Measurements from ENCODE around the gene ATP4B. TPM values are rescaled to one million over a fixed set of nuclear protein-coding genes. Genes with fewer than 3 reads are reported as not detected.

Gene ATP4B
- total and polyA plus RNA-seq, 2 donors (not counting 3 experiments of a cell fraction or from before 2014, with no cell fraction given), result 0.06 TPM; not detected in 1

DNA sequence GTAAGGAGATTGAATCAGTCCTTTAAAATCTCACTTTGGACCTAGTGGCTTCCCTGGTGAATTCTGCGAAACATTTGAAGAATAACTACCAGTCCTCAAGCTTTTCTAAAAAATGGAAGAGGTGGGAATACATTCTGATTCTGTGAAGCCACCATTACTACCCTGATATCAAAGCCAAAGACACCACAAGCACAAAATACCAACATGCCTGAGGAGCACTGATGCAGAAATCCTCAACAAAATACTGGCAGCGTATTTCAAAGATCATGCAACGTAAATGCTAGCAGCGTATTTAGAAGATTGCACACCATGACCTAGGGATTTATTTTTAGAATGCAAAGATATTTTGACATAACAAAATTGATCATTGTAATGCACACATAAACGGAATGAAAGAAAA is 14.4 kb downstream of the ATP4B start:
- Histone ChIP-seq H2AFZ (ENCODE audit: low read depth, low read length) (no peak overlapping the region), H3K4me3 (replicated peaks in 1 of 3; ENCODE audit: insufficient read depth in 1 of 3, low read depth in 1 of 3, low read length in 3 of 3) (no peak overlapping the region), H3K4me2 (ENCODE audit: insufficient read depth, low read length) (no peak overlapping the region), H3K27me3 (ENCODE audit: control insufficient read depth in 2 of 2, insufficient read depth in 2 of 2, low read length in 2 of 2) (no peaks in the 10 kb centered on the region), H3K9me1 (replicated peaks; ENCODE audit: control insufficient read depth, extremely low read depth, insufficient read depth, low read length) (no peaks in the 10 kb centered on the region), H4K20me1 (replicated peaks; ENCODE audit: control insufficient read depth, extremely low read depth, insufficient read depth, low read length) (no peaks in the 10 kb centered on the region), H3K9me3 (replicated peaks; ENCODE audit: control insufficient read depth, insufficient read depth, low read length) (no peaks in the 10 kb centered on the region), H3K4me1 (ENCODE audit: control insufficient read depth, extremely low read depth, insufficient read depth, low read length) (peaks cover 4% of the 10 kb centered on the region), H3K9ac (replicated peaks; ENCODE audit: extremely low read depth, insufficient read depth, low read length) (no peak overlapping the region), H3K27ac (ENCODE audit: insufficient read depth, low read depth, low read length) (no peak overlapping the region), H3K79me2 (ENCODE audit: control insufficient read depth, insufficient read depth, low read length) (no peaks in the 10 kb centered on the region), H3K36me3 (ENCODE audit: control insufficient read depth in 2 of 2, extremely low read depth in 1 of 2, insufficient read depth in 2 of 2, low read length in 2 of 2) (peaks cover 4 to 14% of the 10 kb centered on the region in 2 experiments)
- intact Hi-C loops (cut with micrococcal nuclease) (no loop called here), dilution Hi-C loops (cut with MboI; ENCODE audit: extremely low pct_ligation_motif_present, low sequenced_read_pairs) (no loop called here)
- CTCF ChIA-PET, result no interaction called here
- POLR2A ChIA-PET, result no interaction called here
- BruUV-seq (replicated peaks), result no TSS peak
- DNase-seq (ENCODE audit: low read depth, low spot score) (no peak), FAIRE-seq (no peak)
- TF ChIP-seq MYC (IDR thresholded peaks at IDR 0.05; ENCODE audit: low read depth, low read length), result no peak
- no peak for TF ChIP-seq POLR2A (IDR thresholded peaks at IDR 0.05; ENCODE audit: low read depth, low read length)
- TF ChIP-seq JUN (IDR thresholded peaks at IDR 0.05; ENCODE audit: borderline replicate concordance, insufficient read depth, insufficient read length, low read depth), result no peak
- TF ChIP-seq, protein P1, sequence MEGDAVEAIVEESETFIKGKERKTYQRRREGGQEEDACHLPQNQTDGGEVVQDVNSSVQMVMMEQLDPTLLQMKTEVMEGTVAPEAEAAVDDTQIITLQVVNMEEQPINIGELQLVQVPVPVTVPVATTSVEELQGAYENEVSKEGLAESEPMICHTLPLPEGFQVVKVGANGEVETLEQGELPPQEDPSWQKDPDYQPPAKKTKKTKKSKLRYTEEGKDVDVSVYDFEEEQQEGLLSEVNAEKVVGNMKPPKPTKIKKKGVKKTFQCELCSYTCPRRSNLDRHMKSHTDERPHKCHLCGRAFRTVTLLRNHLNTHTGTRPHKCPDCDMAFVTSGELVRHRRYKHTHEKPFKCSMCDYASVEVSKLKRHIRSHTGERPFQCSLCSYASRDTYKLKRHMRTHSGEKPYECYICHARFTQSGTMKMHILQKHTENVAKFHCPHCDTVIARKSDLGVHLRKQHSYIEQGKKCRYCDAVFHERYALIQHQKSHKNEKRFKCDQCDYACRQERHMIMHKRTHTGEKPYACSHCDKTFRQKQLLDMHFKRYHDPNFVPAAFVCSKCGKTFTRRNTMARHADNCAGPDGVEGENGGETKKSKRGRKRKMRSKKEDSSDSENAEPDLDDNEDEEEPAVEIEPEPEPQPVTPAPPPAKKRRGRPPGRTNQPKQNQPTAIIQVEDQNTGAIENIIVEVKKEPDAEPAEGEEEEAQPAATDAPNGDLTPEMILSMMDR (IDR thresholded peaks at IDR 0.05; ENCODE audit: extremely low read depth in 1 of 2, insufficient read depth in 1 of 2, low read depth in 1 of 2, low read length in 2 of 2), result no peak
- TF ChIP-seq POLR2AphosphoS5 (IDR thresholded peaks at IDR 0.05; ENCODE audit: insufficient read depth, low read depth, low read length), result no peak
- no peak for TF ChIP-seq GATA2 (IDR thresholded peaks at IDR 0.05; ENCODE audit: insufficient read depth, insufficient read length, low read depth, low read length)
- TF ChIP-seq, protein P2, sequence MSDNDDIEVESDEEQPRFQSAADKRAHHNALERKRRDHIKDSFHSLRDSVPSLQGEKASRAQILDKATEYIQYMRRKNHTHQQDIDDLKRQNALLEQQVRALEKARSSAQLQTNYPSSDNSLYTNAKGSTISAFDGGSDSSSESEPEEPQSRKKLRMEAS (IDR thresholded peaks at IDR 0.05; ENCODE audit: insufficient read depth, insufficient read length), result no peak
- TF ChIP-seq EZH2 (IDR thresholded peaks at IDR 0.05; ENCODE audit: borderline replicate concordance, low read depth, low read length, severe bottlenecking), result no peak
- no peak for TF ChIP-seq FOS (IDR thresholded peaks at IDR 0.05; ENCODE audit: borderline replicate concordance, insufficient read depth, low read length)

All from endothelial cell of umbilical vein (primary cell).